BE2C (cell line): ENCODE data around the gene CNOT1.

Source experiments
- DNase-seq: peaks from one replicate; pipeline ENCODE4 v3.0.0-alpha.2; 2020
- H3K27me3 ChIP-seq: fragments of 250-450 bp; sonication (Bioruptor Pico); 2 replicates; pipeline ENCODE4 v1.5.1; 2020; ENCODE audit warnings: mild to moderate bottlenecking
- H3K36me3 ChIP-seq: fragments of 250-450 bp; sonication (Bioruptor Pico); 2 replicates; pipeline ENCODE4 v1.5.1; 2020; ENCODE audit warnings: mild to moderate bottlenecking
- H3K4me1 ChIP-seq: fragments of 250-450 bp; sonication (Bioruptor Pico); 2 replicates; pipeline ENCODE4 v1.5.1; 2020
- H3K4me3 ChIP-seq: 2 replicates; pipeline ENCODE4 v1.5.1; 2011; ENCODE audit warnings: low read depth, low read length
- H3K9me3 ChIP-seq: fragments of 250-450 bp; sonication (Bioruptor Pico); 2 replicates; pipeline ENCODE4 v1.5.1; 2020
- CTCF ChIP-seq: IDR thresholded peaks from 2 replicates; pipeline ENCODE4 v1.5.1; 2012; ENCODE audit warnings: mild to moderate bottlenecking, low read depth, low read length

The CNOT1 gene

DNA sequence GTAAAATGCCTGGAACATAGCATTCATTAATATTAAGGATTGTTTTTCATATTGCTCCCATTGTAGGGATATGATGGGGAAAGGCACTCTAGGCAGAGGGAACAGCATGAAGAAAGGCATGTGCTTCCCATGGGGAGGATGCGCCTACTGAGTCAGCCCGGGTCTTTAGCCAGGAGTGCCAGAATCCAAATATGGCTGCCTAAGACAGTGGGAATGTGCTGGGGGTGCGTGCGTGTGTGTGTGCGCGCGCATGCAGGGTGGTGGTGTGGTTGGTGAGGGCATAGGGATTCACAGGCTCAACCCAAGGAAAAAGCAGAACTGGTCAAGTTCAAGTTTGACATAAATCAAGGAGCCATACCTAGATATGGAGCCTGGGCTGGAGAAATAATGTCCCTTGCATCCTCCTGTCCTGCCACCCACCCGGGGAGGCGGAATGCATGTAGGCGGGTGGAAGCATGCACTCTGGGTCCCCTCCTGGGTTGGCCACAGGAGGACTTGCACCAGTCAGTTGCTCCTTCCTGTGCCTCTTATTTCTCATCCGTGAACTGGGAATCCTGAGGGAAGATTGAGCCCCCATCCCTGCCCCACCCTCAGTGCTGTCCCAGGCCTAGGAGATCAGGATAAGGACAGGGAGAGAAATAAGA is 148.3 kb downstream of the CNOT1 start:
- Histone ChIP-seq H3K9me3 (no peaks in the 10 kb centered on the region), H3K27me3 (no peaks in the 10 kb centered on the region), H3K4me3 (no peak overlapping the region), H3K4me1 (peaks cover 4% of the 10 kb centered on the region; the same call in 1 of the 2 replicates), H3K36me3 (no peaks in the 10 kb centered on the region)
- no peak for DNase-seq
- TF ChIP-seq CTCF, result no peak

- DNase-seq, result no peak
- Histone ChIP-seq H3K36me3 (no peaks in the 10 kb centered on the region), H3K4me3 (no peak overlapping the region), H3K9me3 (no peaks in the 10 kb centered on the region), H3K27me3 (no peaks in the 10 kb centered on the region), H3K4me1 (0 out of 2 replicates have a peak, but pooled peaks cover 4% of the 10 kb centered on the region)
- no peak for TF ChIP-seq CTCF
These were observed 151.2 kb downstream of the CNOT1 start for GRCh38 chr16:58478427-58478826.

DNA sequence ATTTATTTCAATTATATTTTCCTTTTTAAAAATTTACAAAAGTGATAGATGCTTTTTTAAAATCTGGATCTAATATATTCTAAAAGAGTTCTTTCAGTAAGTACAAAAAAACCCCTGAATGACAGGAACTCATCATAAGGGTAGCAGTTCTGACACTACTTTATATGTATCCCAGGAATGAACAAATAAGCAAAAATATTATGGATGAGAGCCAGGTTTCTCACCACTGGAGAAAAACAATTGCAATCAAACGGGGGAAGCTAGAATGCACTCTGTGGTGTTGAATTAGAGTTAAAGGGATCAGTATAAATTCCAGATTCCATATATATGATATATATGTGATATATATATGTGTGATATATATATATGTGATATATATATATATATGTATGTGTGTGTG is 152.8 kb downstream of the CNOT1 start:
- no peak for DNase-seq
- no peaks in the 10 kb centered on the region for H3K36me3 ChIP-seq
- H3K4me3 ChIP-seq, result no peak overlapping the region
- no peak for TF ChIP-seq CTCF
- no peaks in the 10 kb centered on the region for H3K9me3 ChIP-seq
- no peaks in the 10 kb centered on the region for H3K27me3 ChIP-seq
- no peaks in the 10 kb centered on the region for H3K4me1 ChIP-seq

DNA sequence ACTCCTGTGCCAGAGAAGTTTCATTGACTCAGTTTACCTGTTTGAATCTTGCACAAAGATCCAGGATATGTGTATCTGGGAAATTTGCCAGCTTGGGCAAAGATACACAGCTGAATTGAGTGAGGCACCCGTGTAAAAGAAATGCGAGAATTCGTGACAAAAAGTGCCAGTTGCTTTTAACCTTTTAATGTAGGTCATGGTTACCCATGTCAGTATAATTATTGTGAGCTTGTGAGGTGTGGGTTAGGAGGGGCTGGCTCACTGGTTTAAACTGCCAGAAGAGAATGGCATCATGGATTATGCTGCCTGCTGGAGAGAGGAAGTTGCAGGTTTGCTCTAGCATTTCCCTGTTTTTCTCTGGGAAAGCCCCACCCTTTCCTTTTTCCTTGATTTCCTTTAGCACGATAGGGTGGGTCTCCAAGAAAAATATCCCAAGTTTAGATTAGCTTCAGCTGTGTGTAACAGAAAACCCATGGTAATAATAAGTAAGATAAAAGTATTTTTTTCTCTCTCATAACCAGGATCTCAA is 154.5 kb downstream of the CNOT1 start:
- Histone ChIP-seq H3K27me3 (no peaks in the 10 kb centered on the region), H3K9me3 (no peaks in the 10 kb centered on the region), H3K4me1 (no peaks in the 10 kb centered on the region), H3K4me3 (no peak overlapping the region), H3K36me3 (no peaks in the 10 kb centered on the region)
- no peak for TF ChIP-seq CTCF
- DNase-seq, result no peak

DNA sequence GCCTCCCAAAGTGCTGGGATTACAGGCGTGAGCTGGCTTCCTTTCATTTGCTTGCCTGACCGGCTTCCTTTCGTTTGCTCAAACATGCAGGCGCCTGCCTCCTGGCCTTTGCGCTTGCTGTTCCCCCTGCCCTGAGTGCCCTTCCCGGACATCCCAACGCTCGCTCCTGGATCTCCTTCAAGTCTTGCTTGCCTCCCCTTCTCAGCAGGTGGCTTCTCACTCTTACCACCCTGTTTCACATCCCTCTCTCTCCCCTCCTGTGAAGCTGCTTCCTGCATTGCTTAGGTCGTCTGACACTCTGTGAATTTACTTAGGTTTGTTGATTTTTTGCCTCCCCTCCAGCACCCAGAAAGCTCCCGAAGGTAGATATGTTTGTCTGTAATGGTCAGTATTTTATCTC is 155.3 kb downstream of the CNOT1 start:
- H3K36me3 ChIP-seq, result no peaks in the 10 kb centered on the region
- H3K4me1 ChIP-seq, result no peaks in the 10 kb centered on the region
- H3K9me3 ChIP-seq, result no peaks in the 10 kb centered on the region
- DNase-seq, result no peak
- TF ChIP-seq CTCF, result no peak
- no peaks in the 10 kb centered on the region for H3K27me3 ChIP-seq
- no peak overlapping the region for H3K4me3 ChIP-seq

DNA sequence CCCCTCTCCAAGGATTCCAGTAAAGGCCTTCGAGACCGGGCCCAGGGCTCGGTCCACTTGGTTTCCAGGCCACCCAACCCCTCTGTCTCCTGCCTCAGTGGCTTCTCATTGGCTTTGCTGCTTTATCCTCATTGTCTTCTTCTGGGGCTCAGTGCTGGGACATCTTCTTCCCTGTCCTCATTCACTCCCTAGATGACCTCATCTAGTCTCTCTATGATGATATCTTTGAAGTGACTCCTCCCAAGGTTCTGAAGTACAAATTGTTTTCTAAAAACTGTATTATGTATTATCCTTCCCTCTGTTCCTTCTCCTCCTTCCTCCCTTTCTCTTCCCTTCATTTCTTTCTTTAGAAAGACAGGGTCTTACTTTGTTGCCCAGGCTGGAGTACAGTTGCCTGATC is 156.8 kb downstream of the CNOT1 start:
- no peak for TF ChIP-seq CTCF
- Histone ChIP-seq H3K27me3 (no peaks in the 10 kb centered on the region), H3K36me3 (no peaks in the 10 kb centered on the region), H3K4me1 (no peaks in the 10 kb centered on the region), H3K4me3 (no peak overlapping the region), H3K9me3 (no peaks in the 10 kb centered on the region)
- no peak for DNase-seq
